B cell (primary cell): ENCODE results near the gene TOP1.

Experiments used
- CTCF ChIP-seq: fragments of 200-600 bp; IDR thresholded peaks from one replicate; pipeline ENCODE4 v1.8.0; 2022; ENCODE audit warnings: antibody characterized with exemption, mild to moderate bottlenecking
- EZH2 ChIP-seq: IDR thresholded peaks from 2 replicates; pipeline ENCODE4 v1.6.1; 2012; ENCODE audit warnings: borderline replicate concordance, low read depth, mild to moderate bottlenecking, moderate library complexity, low read length; ENCODE audit not compliant: insufficient read depth, poor library complexity, severe bottlenecking

GRCh38 chr20:41027366-41027765 lies 1.3 kb upstream of the TOP1 start:
- no peak for TF ChIP-seq CTCF
- no peak for TF ChIP-seq EZH2
